H9 (cell line): Measurements from ENCODE around the gene SMIM21. TPM values are rescaled to one million over a fixed set of nuclear protein-coding genes. Genes with fewer than 3 reads are reported as not detected.

ENCODE experiments used
- DNase-seq: peaks from one replicate; pipeline ENCODE4 v3.0.0-alpha.2; 2017
- H2AFZ ChIP-seq: one replicate; pipeline ENCODE4 v1.6.1; 2013; ENCODE audit warnings: mild to moderate bottlenecking, low read length, control low read depth, moderate library complexity
- H2AK5ac ChIP-seq: 2 replicates; pipeline ENCODE4 v1.6.1; 2013; ENCODE audit warnings: low read length, control low read depth, mixed read lengths; ENCODE audit not compliant: insufficient read length
- H2BK120ac ChIP-seq: one replicate; pipeline ENCODE4 v1.6.1; 2013; ENCODE audit warnings: low read depth, mild to moderate bottlenecking, low read length, control low read depth, inconsistent platforms; ENCODE audit not compliant: poor library complexity, severe bottlenecking
- H2BK12ac ChIP-seq: 2 replicates; pipeline ENCODE4 v1.6.1; 2013; ENCODE audit warnings: low read length, control low read depth, mixed read lengths, low read depth; ENCODE audit not compliant: insufficient read length
- H2BK15ac ChIP-seq: 2 replicates; pipeline ENCODE4 v1.6.1; 2013; ENCODE audit warnings: low read depth, low read length, control low read depth
- H2BK20ac ChIP-seq: one replicate; pipeline ENCODE4 v1.6.1; 2013; ENCODE audit warnings: low read depth, mild to moderate bottlenecking, low read length, control low read depth, inconsistent platforms; ENCODE audit not compliant: poor library complexity, severe bottlenecking
- H2BK5ac ChIP-seq: 2 replicates; pipeline ENCODE4 v1.6.1; 2013; ENCODE audit warnings: low read length, control low read depth, mixed read lengths; ENCODE audit not compliant: insufficient read length
- H3K14ac ChIP-seq: 2 replicates; pipeline ENCODE4 v1.6.1; 2013; ENCODE audit warnings: low read length, control low read depth; ENCODE audit not compliant: insufficient read depth
- H3K18ac ChIP-seq: 2 replicates; pipeline ENCODE4 v1.6.1; 2013; ENCODE audit warnings: low read depth, mild to moderate bottlenecking, mixed read lengths, low read length, control low read depth; ENCODE audit not compliant: insufficient read length
- H3K23ac ChIP-seq: 2 replicates; pipeline ENCODE4 v1.6.1; 2013; ENCODE audit warnings: low read length, control low read depth, mixed read lengths, low read depth; ENCODE audit not compliant: insufficient read length
- H3K23me2 ChIP-seq: 2 replicates; pipeline ENCODE4 v1.6.1; 2013; ENCODE audit warnings: low read depth, mild to moderate bottlenecking, mixed read lengths, low read length, control low read depth; ENCODE audit not compliant: insufficient read length, poor library complexity, severe bottlenecking
- H3K27ac ChIP-seq: 2 replicates; pipeline ENCODE4 v1.5.1; 2013; ENCODE audit warnings: low read length, control low read depth, mixed read lengths, low read depth; ENCODE audit not compliant: insufficient read length
- H3K27me3 ChIP-seq: 2 replicates; pipeline ENCODE4 v1.6.1; 2013; ENCODE audit warnings: low read length, control low read depth, inconsistent platforms; ENCODE audit not compliant: insufficient read depth
- H3K4ac ChIP-seq: 2 replicates; pipeline ENCODE4 v1.6.1; 2013; ENCODE audit warnings: low read depth, mild to moderate bottlenecking, control low read depth, inconsistent platforms, low read length, moderate library complexity
- H3K4me1 ChIP-seq: 2 replicates; pipeline ENCODE4 v1.6.1; 2013; ENCODE audit warnings: low read length, control low read depth, inconsistent platforms; ENCODE audit not compliant: insufficient read depth
- H3K4me2 ChIP-seq: 2 replicates; pipeline ENCODE4 v1.6.1; 2013; ENCODE audit warnings: low read length, control low read depth, mixed read lengths; ENCODE audit not compliant: insufficient read length, insufficient read depth
- H3K56ac ChIP-seq: 2 replicates; pipeline ENCODE4 v1.6.1; 2013; ENCODE audit warnings: low read depth, mild to moderate bottlenecking, mixed read lengths, low read length, control low read depth; ENCODE audit not compliant: insufficient read length
- H3K79me1 ChIP-seq: 2 replicates; pipeline ENCODE4 v1.6.1; 2013; ENCODE audit warnings: low read depth, mild to moderate bottlenecking, moderate library complexity, low read length, control low read depth, inconsistent platforms; ENCODE audit not compliant: insufficient read depth, poor library complexity, severe bottlenecking
- H3K79me2 ChIP-seq: 2 replicates; pipeline ENCODE4 v1.6.1; 2013; ENCODE audit warnings: low read length, control low read depth, inconsistent platforms; ENCODE audit not compliant: insufficient read depth
- H3K9ac ChIP-seq: 2 replicates; pipeline ENCODE4 v1.6.1; 2013; ENCODE audit warnings: low read length, control low read depth, mixed read lengths; ENCODE audit not compliant: insufficient read length; ENCODE audit errors: extremely low read depth
- H3K9me3 ChIP-seq: one replicate; pipeline ENCODE4 v1.6.1; 2013; ENCODE audit warnings: low read depth, low read length, inconsistent platforms; ENCODE audit not compliant: control insufficient read depth
- H3T11ph ChIP-seq: one replicate; pipeline ENCODE4 v1.6.1; 2013; ENCODE audit warnings: mild to moderate bottlenecking, low read length, control low read depth, inconsistent platforms
- H4K20me1 ChIP-seq: one replicate; pipeline ENCODE4 v1.6.1; 2013; ENCODE audit not compliant: control insufficient read depth, insufficient read length, insufficient read depth
- H4K5ac ChIP-seq: 2 replicates; pipeline ENCODE4 v1.6.1; 2013; ENCODE audit warnings: low read depth, mild to moderate bottlenecking, mixed read lengths, low read length, control low read depth; ENCODE audit not compliant: insufficient read length
- H4K8ac ChIP-seq: replicated peaks from 2 replicates; pipeline ENCODE4 v1.6.1; 2013; ENCODE audit warnings: low read length, control low read depth, mixed read lengths, low read depth; ENCODE audit not compliant: insufficient read length
- H4K91ac ChIP-seq: 2 replicates; pipeline ENCODE4 v1.6.1; 2013; ENCODE audit warnings: low read depth, mild to moderate bottlenecking, moderate library complexity, mixed read lengths, low read length, control low read depth; ENCODE audit not compliant: insufficient read length
- H3K27ac Mint-ChIP-seq, 3 experiments: 2 replicates in 2 of 3; 3 replicates in 1 of 3; pipeline ENCODE4 v1.8.0; 2020 to 2021; ENCODE audit warnings: mixed read lengths in 3 of 3, mild to moderate bottlenecking in 1 of 3, moderate library complexity in 1 of 3
- H3K27me3 Mint-ChIP-seq: 2 replicates; pipeline ENCODE4 v1.8.0; 2021; ENCODE audit warnings: low read depth, mild to moderate bottlenecking, moderate library complexity, mixed read lengths
- H3K36me3 Mint-ChIP-seq, 3 experiments: 2 replicates in 2 of 3; 3 replicates in 1 of 3; pipeline ENCODE4 v1.8.0; 2020 to 2021; ENCODE audit warnings: low read depth in 3 of 3, mixed read lengths in 3 of 3; ENCODE audit not compliant: insufficient read depth in 1 of 3
- H3K4me1 Mint-ChIP-seq, 2 experiments: 2 replicates each; pipeline ENCODE4 v1.8.0; 2020; ENCODE audit warnings: mixed read lengths in 2 of 2
- H3K4me3 Mint-ChIP-seq, 2 experiments: 2 replicates in 1 of 2; 3 replicates in 1 of 2; pipeline ENCODE4 v1.8.0; 2020 to 2021; ENCODE audit warnings: mild to moderate bottlenecking in 2 of 2, mixed read lengths in 2 of 2, moderate library complexity in 1 of 2
- H3K9me3 Mint-ChIP-seq, 2 experiments: 2 replicates in 1 of 2; 3 replicates in 1 of 2; pipeline ENCODE4 v1.8.0; 2020; ENCODE audit warnings: mild to moderate bottlenecking in 2 of 2, mixed read lengths in 2 of 2, moderate library complexity in 1 of 2
- CTCF ChIP-seq: fragments of 200-600 bp; sonication (generic); conservative IDR thresholded peaks from 3 replicates; pipeline ENCODE4 v1.8.0; 2021; ENCODE audit warnings: antibody characterized with exemption, mild to moderate bottlenecking
- WGBS: extraction: QIAGEN DNeasy Blood & Tissue Kit; methylation state at CpG from one replicate; pipeline ENCODE4 v1.1.7; 2013; ENCODE audit warnings: missing lambda C conversion rate, low lambda C conversion rate, mixed read lengths; ENCODE audit not compliant: insufficient read length; ENCODE audit errors: extremely low coverage; 5-methylcytosine and 5-hydroxymethylcytosine counted together
- total RNA-seq: library from RNA; stranded (reverse); gene quantifications from 2 replicates; pipeline ENCODE4 v1.2.1, GENCODE V29; 2021

SMIM21 gene
- total RNA-seq, 1 experiment from 2014 or later, result not detected

- H3K79me1 ChIP-seq, result no peaks in the 10 kb centered on the region
- H3K23me2 ChIP-seq, result no peaks in the 10 kb centered on the region
- Mint-ChIP-seq H3K27ac (no peak overlapping the region), H3K4me1 (peaks cover 1 to 2% of the 10 kb centered on the region in 2 experiments; a peak in 3 of 4 replicates), H3K27me3 (no peaks in the 10 kb centered on the region; the same call in 1 of the 2 replicates), H3K4me3 (no peak overlapping the region), H3K9me3 (no peaks in the 10 kb centered on the region), H3K36me3 (no peaks in the 10 kb centered on the region)
- H4K91ac ChIP-seq, result no peak overlapping the region
- H3K4ac ChIP-seq, result no peak overlapping the region
- no peak overlapping the region for H2BK5ac ChIP-seq
- no peak overlapping the region for H2AFZ ChIP-seq
- no peak overlapping the region for H2BK20ac ChIP-seq
- no peak overlapping the region for H4K5ac ChIP-seq
- H4K8ac ChIP-seq, result no peak overlapping the region
- no peak overlapping the region for H3K27ac ChIP-seq
- no peak overlapping the region for H2AK5ac ChIP-seq
- no peak overlapping the region for H2BK12ac ChIP-seq
- no peak overlapping the region for H2BK120ac ChIP-seq
- H3K18ac ChIP-seq, result no peak overlapping the region
- no peak overlapping the region for H3K9ac ChIP-seq
- H3K27me3 ChIP-seq, result no peaks in the 10 kb centered on the region
- no peaks in the 10 kb centered on the region for H4K20me1 ChIP-seq
- no peaks in the 10 kb centered on the region for H3K9me3 ChIP-seq
- no peak overlapping the region for H3K23ac ChIP-seq
- DNase-seq, result no peak
- H3K79me2 ChIP-seq, result no peaks in the 10 kb centered on the region
- H3T11ph ChIP-seq, result no peak overlapping the region
- no peaks in the 10 kb centered on the region for H3K4me1 ChIP-seq
- no peak overlapping the region for H3K14ac ChIP-seq
- H3K56ac ChIP-seq, result no peak overlapping the region
- no peak for TF ChIP-seq CTCF
- no peak overlapping the region for H3K4me2 ChIP-seq
- no peak overlapping the region for H2BK15ac ChIP-seq
- WGBS, result no CpG with 5 or more reads among the region's 3 CpGs
Observed at GRCh38 chr18:75438891-75439290, 11.4 kb upstream of the SMIM21 start.
